Measurements from ENCODE around the gene SAMM50.
A peak's percentile ranks its signal among the peaks of the same experiment; 100 is the strongest.
"Not testable (repeated sequence)": the region's sequence is repeated elsewhere in the genome, so short reads cannot be mapped to it uniquely, and the experiment has no call there.

SAMM50 gene

GRCh38 chr22:43999378-43999777, 44.1 kb downstream of the SAMM50 start:
- DNase-seq = no peak

- DNase-seq = no peak
These were observed 44.9 kb downstream of the SAMM50 start for GRCh38 chr22:44000123-44000522.

- no peak for DNase-seq
These were observed 46.3 kb downstream of the SAMM50 start for GRCh38 chr22:44001521-44001920.

- DNase-seq = no peak
These were observed 47.1 kb downstream of the SAMM50 start for GRCh38 chr22:44002324-44002723.

- DNase-seq = no peak
These were observed 47.8 kb downstream of the SAMM50 start for GRCh38 chr22:44002997-44003396.

GRCh38 chr22:44003405-44004103, 48.3 kb downstream of the SAMM50 start:
- no peak for DNase-seq

GRCh38 chr22:44004104-44004460, 48.8 kb downstream of the SAMM50 start:
- no peak for DNase-seq

- no peak for DNase-seq
These were observed 50.3 kb downstream of the SAMM50 start for GRCh38 chr22:44005524-44005923.

GRCh38 chr22:44012162-44012561, 56.9 kb downstream of the SAMM50 start:
- peak in 1 of 58 donors; percentile 38 for DNase-seq

GRCh38 chr22:44012591-44012990, 57.3 kb downstream of the SAMM50 start:
- DNase-seq = no peak

GRCh38 chr22:44014241-44014640, 59.0 kb downstream of the SAMM50 start:
- DNase-seq = no peak

GRCh38 chr22:44016586-44016985, 61.3 kb downstream of the SAMM50 start:
- DNase-seq = not testable (repeated sequence)

GRCh38 chr22:44018594-44018993, 63.4 kb downstream of the SAMM50 start:
- DNase-seq = no peak

- DNase-seq = no peak
These were observed 64.2 kb downstream of the SAMM50 start for GRCh38 chr22:44019416-44019815.

- DNase-seq = no peak
These were observed 64.6 kb downstream of the SAMM50 start for GRCh38 chr22:44019846-44020245.

GRCh38 chr22:44020981-44021380, 65.7 kb downstream of the SAMM50 start:
- DNase-seq = no peak

GRCh38 chr22:44023404-44024287, 68.4 kb downstream of the SAMM50 start:
- DNase-seq = peak in 11 of 58 donors; percentile 7 to 50 (median 19)

GRCh38 chr22:44024288-44024921, 69.2 kb downstream of the SAMM50 start, which contains the start of gene PARVB:
Gene PARVB (plus strand): TSS chr22:44024302. CDS start chr22:44024340, 38 bp downstream.
- DNase-seq = peak in 12 of 58 donors; percentile 10 to 29 (median 20)

GRCh38 chr22:44025171-44026065, 70.2 kb downstream of the SAMM50 start:
- DNase-seq = peak in 4 of 58 donors; percentile 6 to 19 (median 12)

GRCh38 chr22:44026066-44026629, 70.9 kb downstream of the SAMM50 start:
- no peak for DNase-seq

Measured in anterior cingulate cortex (tissue), 58 donors.